HepG2 (cell line): ENCODE results near the gene C2orf81. TPM values are rescaled to one million over a fixed set of nuclear protein-coding genes. Genes with fewer than 3 reads are reported as not detected.

Experiments
- ESRRA ChIP-seq: sonication (generic); formaldehyde crosslinking; IDR thresholded peaks from 2 replicates; pipeline ENCODE4 v1.5.1; 2020; ENCODE audit warnings: mild to moderate bottlenecking, low read depth, missing genetic modification reagents
- GTF3A ChIP-seq: sonication (generic); formaldehyde crosslinking; conservative IDR thresholded peaks from 2 replicates; pipeline ENCODE4 v1.4.0; 2020; ENCODE audit warnings: mild to moderate bottlenecking, missing genetic modification reagents
- HINFP ChIP-seq: sonication (generic); formaldehyde crosslinking; IDR thresholded peaks from 2 replicates; pipeline ENCODE4 v1.4.0; 2020; ENCODE audit warnings: low read depth, mild to moderate bottlenecking, missing genetic modification reagents
- JUND ChIP-seq: sonication (generic); formaldehyde crosslinking; IDR thresholded peaks from 2 replicates; pipeline ENCODE4 v1.8.0; 2022; ENCODE audit warnings: mild to moderate bottlenecking, missing genetic modification reagents
- KDM3A ChIP-seq: IDR thresholded peaks from 2 replicates; pipeline ENCODE4 v1.6.1; 2018; ENCODE audit warnings: low read depth, missing compliant biosample characterization
- KLF12 ChIP-seq: sonication (generic); formaldehyde crosslinking; IDR thresholded peaks from 2 replicates; pipeline ENCODE4 v1.4.0; 2020; ENCODE audit warnings: missing genetic modification reagents, borderline replicate concordance
- LRRFIP1 ChIP-seq: sonication (generic); formaldehyde crosslinking; conservative IDR thresholded peaks from 2 replicates; pipeline ENCODE4 v1.4.0; 2020; ENCODE audit warnings: missing genetic modification reagents
- MAFF ChIP-seq: IDR thresholded peaks from 2 replicates; pipeline ENCODE4 v1.6.1; 2011; ENCODE audit warnings: low read depth, low read length, improper control_type of control experiment
- MTF2 ChIP-seq: sonication (generic); formaldehyde crosslinking; IDR thresholded peaks from 2 replicates; pipeline ENCODE4 v1.5.0; 2020; ENCODE audit warnings: missing genetic modification reagents, borderline replicate concordance
- RFXAP ChIP-seq: sonication (generic); formaldehyde crosslinking; IDR thresholded peaks from 2 replicates; pipeline ENCODE4 v1.4.0; 2020; ENCODE audit warnings: missing genetic modification reagents, borderline replicate concordance
- TEAD3 ChIP-seq: optimal IDR thresholded peaks from 2 replicates; pipeline ENCODE3; 2016; ENCODE audit warnings: borderline replicate concordance
- ZKSCAN5 ChIP-seq: sonication (generic); formaldehyde crosslinking; IDR thresholded peaks from 2 replicates; pipeline ENCODE4 v1.5.1; 2020; ENCODE audit warnings: mild to moderate bottlenecking, missing genetic modification reagents
- ZNF317 ChIP-seq: sonication (generic); formaldehyde crosslinking; IDR thresholded peaks from 2 replicates; pipeline ENCODE4 v1.5.0; 2020; ENCODE audit warnings: mild to moderate bottlenecking, missing genetic modification reagents
- ZNF33A ChIP-seq: sonication (generic); formaldehyde crosslinking; IDR thresholded peaks from 2 replicates; pipeline ENCODE4 v1.5.1; 2020; ENCODE audit warnings: missing genetic modification reagents, mild to moderate bottlenecking, moderate library complexity, borderline replicate concordance
- ZNF737 ChIP-seq: sonication (generic); formaldehyde crosslinking; IDR thresholded peaks from 2 replicates; pipeline ENCODE4 v1.5.0; 2020; ENCODE audit warnings: missing genetic modification reagents, mild to moderate bottlenecking, borderline replicate concordance
- ZNF788 ChIP-seq: sonication (generic); formaldehyde crosslinking; IDR thresholded peaks from 2 replicates; pipeline ENCODE4 v1.5.0; 2020; ENCODE audit warnings: mild to moderate bottlenecking, missing genetic modification reagents, borderline replicate concordance
- ZNF790 ChIP-seq: sonication (generic); formaldehyde crosslinking; IDR thresholded peaks from 2 replicates; pipeline ENCODE4 v1.8.0; 2022; ENCODE audit warnings: missing genetic modification reagents, mild to moderate bottlenecking, borderline replicate concordance
- ZNF879 ChIP-seq: sonication (generic); formaldehyde crosslinking; IDR thresholded peaks from 2 replicates; pipeline ENCODE4 v1.8.1; 2023; ENCODE audit warnings: missing genetic modification reagents
- ZNF883 ChIP-seq: sonication (generic); formaldehyde crosslinking; IDR thresholded peaks from 2 replicates; pipeline ENCODE4 v1.5.1; 2020; ENCODE audit warnings: mild to moderate bottlenecking, missing genetic modification reagents; ENCODE audit errors: not compliant biosample characterization
- polyA plus RNA-seq, 8 experiments: library from polyadenylated mRNA; depleted of rRNA in 3 of 8; stranded (reverse) in 7 of 8; unstranded in 1 of 8; fragments of >200 nt; fragmentation: Illumina TruSeq in 4 of 8; extraction: Trizol in 4 of 8; gene quantifications; 2 replicates each; pipeline versions ENCODE4 v1.2.1 to v1.2.3, GENCODE V29; 2011 to 2016; ENCODE audit warnings: low read depth in 4 of 8, missing spikeins in 1 of 8, mixed read lengths in 1 of 8; ENCODE audit not compliant: insufficient read depth in 1 of 8
- total RNA-seq, 5 experiments: library from RNA; depleted of rRNA; stranded (reverse); fragments of >200 nt; fragmentation: Illumina TruSeq; extraction: Trizol; gene quantifications; 2 replicates each; pipeline ENCODE4 v1.2.3, GENCODE V29; 2016; ENCODE audit warnings: low read depth in 1 of 5
- TF ChIP-seq, protein P1 (sequence below): sonication (generic); formaldehyde crosslinking; IDR thresholded peaks from 2 replicates; pipeline ENCODE4 v1.9.0; 2022; ENCODE audit warnings: low read depth, missing genetic modification reagents
- TF ChIP-seq, protein P2 (sequence below): sonication (generic); formaldehyde crosslinking; IDR thresholded peaks from 2 replicates; pipeline ENCODE4 v1.5.0; 2020; ENCODE audit warnings: mild to moderate bottlenecking, missing genetic modification reagents

C2orf81 gene
- total and polyA plus RNA-seq, 2 of the 13 experiments (the other 11 are each of a cell fraction or from before 2014, with no cell fraction given): 0.15 to 0.17 TPM

DNA sequence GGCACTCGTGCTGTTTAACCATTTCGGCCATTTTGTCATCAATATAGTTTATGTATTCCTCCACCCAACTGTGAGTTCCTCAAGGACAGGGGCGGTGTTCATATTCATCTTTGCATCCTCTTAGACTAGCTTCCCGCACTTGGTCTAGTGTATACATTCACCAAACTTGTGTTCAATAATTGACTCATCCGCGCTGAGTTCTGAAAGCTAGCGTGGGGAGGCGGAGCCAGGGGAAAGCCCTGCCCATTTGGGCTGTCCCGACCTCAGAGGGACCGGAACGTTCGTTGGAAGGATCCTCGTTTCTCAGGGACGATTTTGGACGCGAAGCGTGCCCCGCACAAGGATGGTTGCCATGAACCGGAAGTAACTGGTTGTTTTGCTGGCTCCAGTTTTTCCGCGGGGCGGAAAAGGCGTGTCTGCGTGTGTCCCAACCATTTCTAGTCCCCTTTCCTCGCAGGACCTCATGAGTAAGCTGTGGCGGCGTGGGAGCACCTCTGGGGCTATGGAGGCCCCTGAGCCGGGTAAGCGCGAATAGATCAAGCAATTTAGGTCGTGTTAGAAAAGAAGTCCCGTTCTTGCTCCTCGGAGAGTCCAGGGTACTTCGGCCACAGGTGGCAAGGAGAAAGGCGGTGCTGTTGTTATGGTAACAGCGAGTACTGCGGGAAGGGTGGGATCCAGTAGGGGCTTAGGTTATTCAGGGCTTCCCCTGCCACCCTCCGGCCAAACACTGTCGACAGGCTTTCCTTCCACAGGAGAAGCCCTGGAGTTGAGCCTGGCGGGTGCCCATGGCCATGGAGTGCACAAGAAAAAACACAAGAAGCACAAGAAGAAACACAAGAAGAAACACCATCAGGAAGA, 33.5 kb upstream of the C2orf81 start, which contains the start of gene INO80B (continued):
- TF ChIP-seq, protein P1, sequence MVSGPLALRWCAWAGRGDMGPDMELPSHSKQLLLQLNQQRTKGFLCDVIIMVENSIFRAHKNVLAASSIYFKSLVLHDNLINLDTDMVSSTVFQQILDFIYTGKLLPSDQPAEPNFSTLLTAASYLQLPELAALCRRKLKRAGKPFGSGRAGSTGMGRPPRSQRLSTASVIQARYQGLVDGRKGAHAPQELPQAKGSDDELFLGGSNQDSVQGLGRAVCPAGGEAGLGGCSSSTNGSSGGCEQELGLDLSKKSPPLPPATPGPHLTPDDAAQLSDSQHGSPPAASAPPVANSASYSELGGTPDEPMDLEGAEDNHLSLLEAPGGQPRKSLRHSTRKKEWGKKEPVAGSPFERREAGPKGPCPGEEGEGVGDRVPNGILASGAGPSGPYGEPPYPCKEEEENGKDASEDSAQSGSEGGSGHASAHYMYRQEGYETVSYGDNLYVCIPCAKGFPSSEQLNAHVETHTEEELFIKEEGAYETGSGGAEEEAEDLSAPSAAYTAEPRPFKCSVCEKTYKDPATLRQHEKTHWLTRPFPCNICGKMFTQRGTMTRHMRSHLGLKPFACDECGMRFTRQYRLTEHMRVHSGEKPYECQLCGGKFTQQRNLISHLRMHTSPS (CRISPR knock-in tag): no peak
- TF ChIP-seq HINFP (CRISPR knock-in tag) (peak; percentile 85), GTF3A (CRISPR knock-in tag) (peak; percentile 85; the same call in 1 of the 2 replicates), ZNF879 (CRISPR knock-in tag) (no peak), MAFF (peak; percentile 81), ZKSCAN5 (no peak), MTF2 (no peak), TEAD3 (peak; percentile 85), ZNF883 (CRISPR knock-in tag) (peak; percentile 83), ZNF33A (no peak), RFXAP (CRISPR knock-in tag) (peak; percentile 81; the same call in 1 of the 2 replicates), JUND (CRISPR knock-in tag) (peak; percentile 87), ZNF788 (CRISPR knock-in tag) (peak; percentile 99), ESRRA (CRISPR knock-in tag) (peak; percentile 89), ZNF790 (CRISPR knock-in tag) (peak; percentile 82; the same call in 1 of the 2 replicates), ZNF737 (no peak), KDM3A (CRISPR knock-in tag) (peak; percentile 93), LRRFIP1 (CRISPR knock-in tag) (no peak), KLF12 (CRISPR knock-in tag) (peak; percentile 100), ZNF317 (CRISPR knock-in tag) (peak; percentile 76)
- TF ChIP-seq, protein P2, sequence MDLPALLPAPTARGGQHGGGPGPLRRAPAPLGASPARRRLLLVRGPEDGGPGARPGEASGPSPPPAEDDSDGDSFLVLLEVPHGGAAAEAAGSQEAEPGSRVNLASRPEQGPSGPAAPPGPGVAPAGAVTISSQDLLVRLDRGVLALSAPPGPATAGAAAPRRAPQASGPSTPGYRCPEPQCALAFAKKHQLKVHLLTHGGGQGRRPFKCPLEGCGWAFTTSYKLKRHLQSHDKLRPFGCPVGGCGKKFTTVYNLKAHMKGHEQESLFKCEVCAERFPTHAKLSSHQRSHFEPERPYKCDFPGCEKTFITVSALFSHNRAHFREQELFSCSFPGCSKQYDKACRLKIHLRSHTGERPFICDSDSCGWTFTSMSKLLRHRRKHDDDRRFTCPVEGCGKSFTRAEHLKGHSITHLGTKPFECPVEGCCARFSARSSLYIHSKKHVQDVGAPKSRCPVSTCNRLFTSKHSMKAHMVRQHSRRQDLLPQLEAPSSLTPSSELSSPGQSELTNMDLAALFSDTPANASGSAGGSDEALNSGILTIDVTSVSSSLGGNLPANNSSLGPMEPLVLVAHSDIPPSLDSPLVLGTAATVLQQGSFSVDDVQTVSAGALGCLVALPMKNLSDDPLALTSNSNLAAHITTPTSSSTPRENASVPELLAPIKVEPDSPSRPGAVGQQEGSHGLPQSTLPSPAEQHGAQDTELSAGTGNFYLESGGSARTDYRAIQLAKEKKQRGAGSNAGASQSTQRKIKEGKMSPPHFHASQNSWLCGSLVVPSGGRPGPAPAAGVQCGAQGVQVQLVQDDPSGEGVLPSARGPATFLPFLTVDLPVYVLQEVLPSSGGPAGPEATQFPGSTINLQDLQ (CRISPR knock-in tag): no peak
